Naive thymus-derived CD4-positive, alpha-beta T cell (primary cell): ENCODE results near the gene DDX49. TPM values are rescaled to one million over a fixed set of nuclear protein-coding genes. Genes with fewer than 3 reads are reported as not detected.

Experiments used
- ATAC-seq: fragments of 150-1000 bp; cut with Tn5 transposase; 2 replicates; pipeline ENCODE4 v1.10.0; 2021; ENCODE audit warnings: mild to moderate bottlenecking, moderate library complexity
- CTCF ChIA-PET: fragments of 350-600 bp; sonication (Branson Sonifier 250); formaldehyde crosslinking; loops from one replicate; lab custom pipeline; 2021; ENCODE audit warnings: antibody characterized with exemption; lab: Charles Lee
- POLR2A ChIA-PET: fragments of 350-600 bp; sonication (Branson Sonifier 250); formaldehyde crosslinking; loops from one replicate; lab custom pipeline; 2021; ENCODE audit warnings: antibody characterized with exemption, inconsistent platforms; lab: Charles Lee
- DNase-seq, 9 donors: peaks; one replicate each; pipeline versions ENCODE4 v3.0.0 to v3.0.0-alpha.2; 2020 to 2022; ENCODE audit warnings: mixed read lengths in 1 of 9
- H3K27ac ChIP-seq: one replicate; pipeline ENCODE4 v1.7.0; 2013; ENCODE audit warnings: mild to moderate bottlenecking, low read depth, low read length, moderate library complexity
- H3K27me3 ChIP-seq, 2 donors: one replicate each; pipeline ENCODE4 v1.7.0; 2013; ENCODE audit warnings: low read length in 2 of 2, mild to moderate bottlenecking in 2 of 2, moderate library complexity in 2 of 2; ENCODE audit not compliant: control insufficient read depth in 2 of 2, insufficient read depth in 2 of 2
- H3K36me3 ChIP-seq, 3 experiments: 1 replicate in 2 of 3; 2 replicates in 1 of 3; pipeline ENCODE4 v1.7.0; 2013; ENCODE audit warnings: low read length in 3 of 3, mild to moderate bottlenecking in 3 of 3, moderate library complexity in 1 of 3; ENCODE audit not compliant: insufficient read depth in 3 of 3, control insufficient read depth in 2 of 3
- H3K4me1 ChIP-seq, 2 donors: one replicate each; pipeline ENCODE4 v1.7.0; 2013; ENCODE audit warnings: low read length in 2 of 2, mild to moderate bottlenecking in 2 of 2, moderate library complexity in 1 of 2; ENCODE audit not compliant: control insufficient read depth in 2 of 2, insufficient read depth in 2 of 2
- H3K4me3 ChIP-seq: 2 replicates; pipeline ENCODE4 v1.7.0; 2013; ENCODE audit warnings: mild to moderate bottlenecking, low read length
- H3K9me3 ChIP-seq, 3 experiments: 1 replicate in 2 of 3; 2 replicates in 1 of 3; pipeline ENCODE4 v1.7.0; 2013; ENCODE audit warnings: low read length in 3 of 3; ENCODE audit not compliant: control insufficient read depth in 2 of 3
- H3K27ac Mint-ChIP-seq, 9 donors: one replicate each; pipeline ENCODE4 v1.8.0; 2020 to 2022; ENCODE audit warnings: mixed read lengths in 9 of 9, mild to moderate bottlenecking in 8 of 9, moderate library complexity in 5 of 9, inconsistent platforms in 2 of 9
- H3K27me3 Mint-ChIP-seq, 5 donors: one replicate each; pipeline ENCODE4 v1.8.0; 2021 to 2022; ENCODE audit warnings: mixed read lengths in 5 of 5, mild to moderate bottlenecking in 1 of 5
- H3K36me3 Mint-ChIP-seq, 5 donors: one replicate each; pipeline ENCODE4 v1.8.0; 2020 to 2022; ENCODE audit warnings: mixed read lengths in 5 of 5, mild to moderate bottlenecking in 3 of 5, inconsistent platforms in 1 of 5
- H3K4me1 Mint-ChIP-seq, 7 donors: one replicate each; pipeline ENCODE4 v1.8.0; 2020 to 2022; ENCODE audit warnings: mixed read lengths in 7 of 7, mild to moderate bottlenecking in 3 of 7, inconsistent platforms in 1 of 7
- H3K4me3 Mint-ChIP-seq, 10 donors: one replicate each; pipeline ENCODE4 v1.8.0; 2020 to 2022; ENCODE audit warnings: mild to moderate bottlenecking in 10 of 10, mixed read lengths in 10 of 10, moderate library complexity in 6 of 10, inconsistent platforms in 2 of 10
- H3K9me3 Mint-ChIP-seq, 11 donors: one replicate each; pipeline ENCODE4 v1.8.0; 2020 to 2022; ENCODE audit warnings: mixed read lengths in 11 of 11, mild to moderate bottlenecking in 4 of 11, inconsistent platforms in 1 of 11, moderate library complexity in 1 of 11
- intact Hi-C, 2 donors: fragments of 100-400 bp; cut with micrococcal nuclease; formaldehyde crosslinking; loops; one replicate each; pipeline ENCODE4 v1.15.1; 2023
- polyA plus RNA-seq, 2 donors: library from polyadenylated mRNA; unstranded; fragments of 300-500 nt; fragmentation: Illumina TruSeq; gene quantifications; one replicate each; pipeline ENCODE4 v1.2.3, GENCODE V29; 2021
- total RNA-seq, 6 experiments: library from RNA in 5 of 6; stranded (reverse) in 5 of 6; gene quantifications; 1 replicate in 5 of 6; 2 replicates in 1 of 6; pipeline ENCODE4 v1.2.3 and lab custom pipeline; 2021 to 2026

DDX49 gene
- total and polyA plus RNA-seq, 7 experiments from 2014 or later = 19.9 to 63.2 (median 50.2) TPM

- peak; percentile 75 for ATAC-seq
- no peak for DNase-seq
- H3K27ac ChIP-seq = no peak overlapping the region
Observed at GRCh38 chr19:18967358-18968146, 48.0 kb downstream of the DDX49 start.

GRCh38 chr19:18969931-18970659 lies 50.6 kb downstream of the DDX49 start:
- no peak overlapping the region for H3K27ac ChIP-seq

More at GRCh38 chr19:18967358-18968146, 48.0 kb downstream of the DDX49 start:
- peaks cover 0 to 4% (median 0%) of the 10 kb centered on the region in 7 donors for H3K4me1 Mint-ChIP-seq
- no peaks in the 10 kb centered on the region for H3K36me3 Mint-ChIP-seq
- peaks cover 0 to 9% (median 0%) of the 10 kb centered on the region in 5 donors for H3K27me3 Mint-ChIP-seq
- intact Hi-C loops = no loop called here
- no peak overlapping the region for H3K4me3 Mint-ChIP-seq
- Histone ChIP-seq H3K4me3 (no peak overlapping the region), H3K27me3 (no peaks in the 10 kb centered on the region), H3K4me1 (no peaks in the 10 kb centered on the region), H3K36me3 (no peaks in the 10 kb centered on the region), H3K9me3 (no peaks in the 10 kb centered on the region)
- H3K27ac Mint-ChIP-seq = no peak overlapping the region
- ChIA-PET CTCF (no interaction called here), POLR2A (no interaction called here)
- peaks cover 0 to 3% (median 0%) of the 10 kb centered on the region in 11 donors for H3K9me3 Mint-ChIP-seq

GRCh38 chr19:18972301-18972811 lies 52.8 kb downstream of the DDX49 start:
- Mint-ChIP-seq H3K27ac (no peak overlapping the region), H3K27me3 (peaks cover 0 to 11% (median 0%) of the 10 kb centered on the region in 5 donors), H3K9me3 (peaks cover 0 to 3% (median 0%) of the 10 kb centered on the region in 11 donors), H3K4me1 (peaks cover 0 to 9% (median 0%) of the 10 kb centered on the region in 7 donors), H3K4me3 (no peak overlapping the region), H3K36me3 (no peaks in the 10 kb centered on the region)
- H3K9me3 ChIP-seq = no peaks in the 10 kb centered on the region
- H3K27me3 ChIP-seq = no peaks in the 10 kb centered on the region
- no peak overlapping the region for H3K27ac ChIP-seq
- ChIA-PET POLR2A (interaction anchor here (0.5 kb wide), 1 partner anchor 221 kb away, joined by 3 read pairs; no protein-coding TSS in a partner anchor), CTCF (no interaction called here)
- H3K36me3 ChIP-seq = no peaks in the 10 kb centered on the region
- H3K4me3 ChIP-seq = no peak overlapping the region
- intact Hi-C loops = no loop called here
- peak; percentile 48 for ATAC-seq
- H3K4me1 ChIP-seq = no peaks in the 10 kb centered on the region
- no peak for DNase-seq

More at GRCh38 chr19:18969931-18970659, 50.6 kb downstream of the DDX49 start:
- H3K9me3 ChIP-seq = no peaks in the 10 kb centered on the region
- peaks cover 0 to 9% (median 0%) of the 10 kb centered on the region in 7 donors for H3K4me1 Mint-ChIP-seq
- no peak overlapping the region for H3K27ac Mint-ChIP-seq
- H3K36me3 ChIP-seq = no peaks in the 10 kb centered on the region
- intact Hi-C loops = no loop called here
- peaks cover 0 to 11% (median 0%) of the 10 kb centered on the region in 5 donors for H3K27me3 Mint-ChIP-seq
- H3K4me1 ChIP-seq = no peaks in the 10 kb centered on the region
- ChIA-PET CTCF (no interaction called here), POLR2A (no interaction called here)
- H3K4me3 ChIP-seq = no peak overlapping the region
- H3K27me3 ChIP-seq = no peaks in the 10 kb centered on the region
- peaks cover 0 to 3% (median 0%) of the 10 kb centered on the region in 11 donors for H3K9me3 Mint-ChIP-seq
- DNase-seq (no peak), ATAC-seq (no peak)
- H3K4me3 Mint-ChIP-seq = no peak overlapping the region
- no peaks in the 10 kb centered on the region for H3K36me3 Mint-ChIP-seq

GRCh38 chr19:18972851-18973250 lies 53.3 kb downstream of the DDX49 start:
- ATAC-seq (no peak), DNase-seq (no peak)
- intact Hi-C loops = no loop called here
- H3K27me3 Mint-ChIP-seq = peaks cover 0 to 11% (median 0%) of the 10 kb centered on the region in 5 donors
- H3K4me3 Mint-ChIP-seq = no peak overlapping the region
- H3K36me3 Mint-ChIP-seq = no peaks in the 10 kb centered on the region
- H3K4me1 ChIP-seq = no peaks in the 10 kb centered on the region
- H3K27ac ChIP-seq = no peak overlapping the region
- no peak overlapping the region for H3K27ac Mint-ChIP-seq
- H3K9me3 Mint-ChIP-seq = peaks cover 0 to 3% (median 0%) of the 10 kb centered on the region in 11 donors
- ChIA-PET CTCF (no interaction called here), POLR2A (no interaction called here)
- no peaks in the 10 kb centered on the region for H3K9me3 ChIP-seq
- no peak overlapping the region for H3K4me3 ChIP-seq
- H3K36me3 ChIP-seq = no peaks in the 10 kb centered on the region
- H3K4me1 Mint-ChIP-seq = peaks cover 0 to 9% (median 0%) of the 10 kb centered on the region in 7 donors
- H3K27me3 ChIP-seq = no peaks in the 10 kb centered on the region

GRCh38 chr19:18975011-18975410 lies 55.5 kb downstream of the DDX49 start:
- Histone ChIP-seq H3K27ac (no peak overlapping the region), H3K4me3 (no peak overlapping the region), H3K27me3 (no peaks in the 10 kb centered on the region), H3K4me1 (no peaks in the 10 kb centered on the region), H3K36me3 (no peaks in the 10 kb centered on the region), H3K9me3 (no peaks in the 10 kb centered on the region)
- H3K4me3 Mint-ChIP-seq = no peak overlapping the region
- peaks cover 0 to 15% (median 2%) of the 10 kb centered on the region in 5 donors for H3K27me3 Mint-ChIP-seq
- intact Hi-C loops = no loop called here
- POLR2A ChIA-PET = no interaction called here
- no peak for DNase-seq
- CTCF ChIA-PET = no interaction called here
- peaks cover 0 to 9% (median 0%) of the 10 kb centered on the region in 7 donors for H3K4me1 Mint-ChIP-seq
- no peak overlapping the region for H3K27ac Mint-ChIP-seq
- H3K9me3 Mint-ChIP-seq = no peaks in the 10 kb centered on the region
- no peaks in the 10 kb centered on the region for H3K36me3 Mint-ChIP-seq
- ATAC-seq = peak; percentile 56

- Mint-ChIP-seq H3K27me3 (peaks cover 0 to 12% (median 0%) of the 10 kb centered on the region in 5 donors), H3K36me3 (no peaks in the 10 kb centered on the region), H3K27ac (no peak overlapping the region), H3K4me3 (no peak overlapping the region), H3K4me1 (peaks cover 0 to 9% (median 0%) of the 10 kb centered on the region in 7 donors), H3K9me3 (no peaks in the 10 kb centered on the region)
- no peak overlapping the region for H3K4me3 ChIP-seq
- POLR2A ChIA-PET = no interaction called here
- CTCF ChIA-PET = no interaction called here
- intact Hi-C loops = no loop called here
- DNase-seq (no peak), ATAC-seq (no peak)
- H3K4me1 ChIP-seq = no peaks in the 10 kb centered on the region
- H3K36me3 ChIP-seq = no peaks in the 10 kb centered on the region
- no peak overlapping the region for H3K27ac ChIP-seq
- H3K27me3 ChIP-seq = no peaks in the 10 kb centered on the region
- H3K9me3 ChIP-seq = no peaks in the 10 kb centered on the region
Observed at GRCh38 chr19:18975869-18976268, 56.4 kb downstream of the DDX49 start.
